SK-N-SH (cell line): ENCODE data around the gene RFTN1.

Source experiments
- IRF3 ChIP-seq: fragments of 150-350 bp; IDR thresholded peaks from 2 replicates; pipeline ENCODE4 v1.6.1; 2016; ENCODE audit warnings: mild to moderate bottlenecking, low read depth, low read length
- MXI1 ChIP-seq: IDR thresholded peaks from 2 replicates; pipeline ENCODE4 v1.6.1; 2012; ENCODE audit warnings: mild to moderate bottlenecking, low read depth, low read length, improper control_type of control experiment
- POLR2AphosphoS5 ChIP-seq: IDR thresholded peaks from 2 replicates; pipeline ENCODE4 v1.6.1; 2012; ENCODE audit warnings: low read depth, low read length
- YY1 ChIP-seq: IDR thresholded peaks from 2 replicates; pipeline ENCODE4 v1.4.0; 2012; ENCODE audit warnings: low read depth, mild to moderate bottlenecking

GRCh38 chr3:16501376-16501775 is 12.1 kb downstream of the RFTN1 start:
- no peak for TF ChIP-seq POLR2AphosphoS5
- no peak for TF ChIP-seq MXI1
- TF ChIP-seq YY1: no peak
- no peak for TF ChIP-seq IRF3
